ENCODE results near the gene TSPAN9. TPM values are rescaled to one million over a fixed set of nuclear protein-coding genes. Genes with fewer than 3 reads are reported as not detected.

The TSPAN9 gene
- total RNA-seq, 6 donors from 2014 or later: 25.2 to 62.9 (median 44.2) TPM

GRCh38 chr12:3320881-3321509 lies 243.8 kb downstream of the TSPAN9 start:
- Histone ChIP-seq H3K4me1 (no peaks in the 10 kb centered on the region), H3K36me3 (no peaks in the 10 kb centered on the region), H3K27ac (no peak overlapping the region), H3K4me3 (no peak overlapping the region), H3K27me3 (no peaks in the 10 kb centered on the region), H3K9me3 (no peaks in the 10 kb centered on the region)
- TF ChIP-seq EP300 (IDR thresholded peaks at IDR 0.05): no peak
- no peak for TF ChIP-seq POLR2A (IDR thresholded peaks at IDR 0.05)
- TF ChIP-seq POLR2AphosphoS5 (IDR thresholded peaks at IDR 0.05): no peak
- TF ChIP-seq CTCF (IDR thresholded peaks at IDR 0.05): no peak
- ATAC-seq (ENCODE audit: low FRiP score in 2 of 2) (no peak), DNase-seq (peak in 1 of 2 donors; percentile 56)
- 77 to 85% methylated on average over 7 to 16 of the region's 17 CpGs for WGBS, 2 donors

- Histone ChIP-seq H3K9me3 (no peaks in the 10 kb centered on the region), H3K4me3 (no peak overlapping the region), H3K36me3 (no peaks in the 10 kb centered on the region), H3K27me3 (no peaks in the 10 kb centered on the region), H3K4me1 (no peaks in the 10 kb centered on the region), H3K27ac (no peak overlapping the region)
- DNase-seq (no peak), ATAC-seq (ENCODE audit: low FRiP score in 2 of 2) (no peak)
- TF ChIP-seq EP300 (IDR thresholded peaks at IDR 0.05): no peak
- TF ChIP-seq POLR2AphosphoS5 (IDR thresholded peaks at IDR 0.05): no peak
- TF ChIP-seq CTCF (IDR thresholded peaks at IDR 0.05): no peak
- no peak for TF ChIP-seq POLR2A (IDR thresholded peaks at IDR 0.05)
- WGBS, 2 donors: 76 to 100% methylated on average over 1 to 2 of the region's 2 CpGs
Observed at GRCh38 chr12:3321881-3322280, 244.7 kb downstream of the TSPAN9 start.

- ATAC-seq (ENCODE audit: low FRiP score in 2 of 2) (no peak), DNase-seq (peak in 1 of 2 donors; percentile 51)
- no peaks in the 10 kb centered on the region for H3K4me1 ChIP-seq
- WGBS, 2 donors: 81 to 86% methylated on average over 10 to 12 of the region's 12 CpGs
- H3K27ac ChIP-seq: no peak overlapping the region
- H3K4me3 ChIP-seq: no peak overlapping the region
- TF ChIP-seq POLR2A (IDR thresholded peaks at IDR 0.05) (no peak), EP300 (IDR thresholded peaks at IDR 0.05) (no peak)
- no peaks in the 10 kb centered on the region for H3K9me3 ChIP-seq
- H3K36me3 ChIP-seq: no peaks in the 10 kb centered on the region
- no peaks in the 10 kb centered on the region for H3K27me3 ChIP-seq
Observed at GRCh38 chr12:3323002-3323685, 246.0 kb downstream of the TSPAN9 start.

GRCh38 chr12:3325736-3326135 lies 248.6 kb downstream of the TSPAN9 start:
- Histone ChIP-seq H3K27me3 (no peaks in the 10 kb centered on the region), H3K36me3 (no peaks in the 10 kb centered on the region), H3K4me1 (no peaks in the 10 kb centered on the region), H3K27ac (no peak overlapping the region), H3K4me3 (no peak overlapping the region), H3K9me3 (no peaks in the 10 kb centered on the region)
- ATAC-seq (ENCODE audit: low FRiP score in 2 of 2) (no peak), DNase-seq (no peak)
- no peak for TF ChIP-seq POLR2A (IDR thresholded peaks at IDR 0.05)
- TF ChIP-seq CTCF (IDR thresholded peaks at IDR 0.05): no peak
- no peak for TF ChIP-seq POLR2AphosphoS5 (IDR thresholded peaks at IDR 0.05)

- TF ChIP-seq POLR2A (IDR thresholded peaks at IDR 0.05) (no peak), CTCF (IDR thresholded peaks at IDR 0.05) (no peak), EP300 (IDR thresholded peaks at IDR 0.05) (no peak), POLR2AphosphoS5 (IDR thresholded peaks at IDR 0.05) (no peak)
- H3K27me3 ChIP-seq: no peaks in the 10 kb centered on the region
- H3K4me1 ChIP-seq: no peaks in the 10 kb centered on the region
- H3K36me3 ChIP-seq: no peaks in the 10 kb centered on the region
- H3K9me3 ChIP-seq: no peaks in the 10 kb centered on the region
- DNase-seq (no peak), ATAC-seq (ENCODE audit: low FRiP score in 2 of 2) (no peak)
- no peak overlapping the region for H3K4me3 ChIP-seq
- WGBS, 2 donors: 70 to 76% methylated on average over 8 to 15 of the region's 15 CpGs
- H3K27ac ChIP-seq: no peak overlapping the region
Observed at GRCh38 chr12:3326156-3326849, 249.1 kb downstream of the TSPAN9 start.
